GM12875 (cell line): ENCODE data around the gene ZNF83.

Source experiments
- H3K4me3 ChIP-seq: one replicate; pipeline ENCODE4 v1.5.1; 2011; ENCODE audit warnings: low read depth, low read length, control low read depth
- TF ChIP-seq, protein P1 (sequence below): IDR thresholded peaks from 2 replicates; pipeline ENCODE4 v1.5.1; 2011; ENCODE audit warnings: low read depth, mild to moderate bottlenecking, control low read depth, inconsistent platforms, low read length, moderate library complexity, borderline replicate concordance; ENCODE audit not compliant: insufficient read depth

The ZNF83 gene

DNA sequence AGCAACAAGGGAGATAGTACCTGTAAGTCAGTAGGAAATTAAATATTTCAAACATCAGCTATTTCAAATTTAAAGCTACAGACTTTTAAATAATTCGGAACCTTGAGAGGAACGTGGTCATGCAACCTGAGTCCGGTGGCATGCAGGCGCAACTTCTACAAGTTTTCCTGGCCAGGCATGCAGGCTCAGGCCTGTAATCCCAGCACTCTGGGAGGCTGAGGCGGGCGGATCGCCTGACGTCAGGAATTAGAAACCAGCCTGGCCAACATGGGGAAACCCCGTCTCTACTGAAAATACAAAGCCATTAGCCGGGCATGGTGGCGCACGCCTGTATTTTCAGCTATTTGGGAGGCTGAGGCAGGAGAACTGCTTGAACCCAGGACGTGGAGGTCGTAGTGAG is 70.2 kb downstream of the ZNF83 start:
- no peak overlapping the region for H3K4me3 ChIP-seq
- TF ChIP-seq, protein P1, sequence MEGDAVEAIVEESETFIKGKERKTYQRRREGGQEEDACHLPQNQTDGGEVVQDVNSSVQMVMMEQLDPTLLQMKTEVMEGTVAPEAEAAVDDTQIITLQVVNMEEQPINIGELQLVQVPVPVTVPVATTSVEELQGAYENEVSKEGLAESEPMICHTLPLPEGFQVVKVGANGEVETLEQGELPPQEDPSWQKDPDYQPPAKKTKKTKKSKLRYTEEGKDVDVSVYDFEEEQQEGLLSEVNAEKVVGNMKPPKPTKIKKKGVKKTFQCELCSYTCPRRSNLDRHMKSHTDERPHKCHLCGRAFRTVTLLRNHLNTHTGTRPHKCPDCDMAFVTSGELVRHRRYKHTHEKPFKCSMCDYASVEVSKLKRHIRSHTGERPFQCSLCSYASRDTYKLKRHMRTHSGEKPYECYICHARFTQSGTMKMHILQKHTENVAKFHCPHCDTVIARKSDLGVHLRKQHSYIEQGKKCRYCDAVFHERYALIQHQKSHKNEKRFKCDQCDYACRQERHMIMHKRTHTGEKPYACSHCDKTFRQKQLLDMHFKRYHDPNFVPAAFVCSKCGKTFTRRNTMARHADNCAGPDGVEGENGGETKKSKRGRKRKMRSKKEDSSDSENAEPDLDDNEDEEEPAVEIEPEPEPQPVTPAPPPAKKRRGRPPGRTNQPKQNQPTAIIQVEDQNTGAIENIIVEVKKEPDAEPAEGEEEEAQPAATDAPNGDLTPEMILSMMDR, result no peak

DNA sequence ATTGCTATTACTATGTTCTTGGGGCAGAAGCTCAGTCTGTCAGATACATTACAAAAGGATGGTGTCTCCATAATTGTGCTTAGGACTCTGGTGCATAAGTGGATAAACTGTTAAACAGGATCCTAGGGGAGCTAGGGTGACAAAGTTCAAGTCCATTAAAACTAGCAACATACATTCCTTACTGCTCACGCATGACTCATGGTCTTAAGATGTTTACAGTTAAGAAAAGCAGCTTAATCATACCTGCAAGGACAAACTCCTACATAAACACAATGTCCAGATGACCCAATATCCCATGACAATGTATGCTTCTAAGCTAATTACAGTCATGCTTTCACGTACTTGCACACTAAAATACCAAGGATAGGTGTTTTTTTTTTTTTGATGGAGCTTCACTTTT is 71.6 kb downstream of the ZNF83 start:
- no peak overlapping the region for H3K4me3 ChIP-seq
- TF ChIP-seq, protein P1, result no peak

DNA sequence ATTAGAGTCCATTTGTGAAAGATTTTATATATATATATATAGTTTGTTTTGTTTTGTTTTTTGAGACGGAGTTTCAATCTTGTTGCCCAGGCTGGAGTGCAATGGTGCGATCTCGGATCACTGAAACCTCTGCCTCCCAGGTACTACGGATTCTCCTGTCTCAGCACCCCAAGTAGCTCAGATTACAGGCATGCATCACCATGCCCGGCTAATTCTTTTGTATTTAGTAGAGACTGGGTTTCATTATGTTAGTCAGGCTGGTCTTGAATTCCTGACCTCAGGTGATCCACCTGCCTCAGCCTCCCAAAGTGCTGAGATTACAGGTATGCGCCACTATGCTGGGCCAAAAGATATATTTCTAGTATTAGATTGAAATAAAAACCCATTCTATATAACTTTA is 72.0 kb downstream of the ZNF83 start:
- TF ChIP-seq, protein P1, result no peak
- H3K4me3 ChIP-seq, result no peak overlapping the region
